Activated naive CD4-positive, alpha-beta T cell treated with anti-CD3 and anti-CD28 coated beads, Interleukin-2, amount 50 U/mL, for 72 hours (primary cell): ENCODE data around the gene CRELD2. TPM values are rescaled to one million over a fixed set of nuclear protein-coding genes. Genes with fewer than 3 reads are reported as not detected.
A peak's percentile ranks its signal among the peaks of the same experiment; 100 is the strongest.

Experiments used
- ATAC-seq, 2 donors: fragments of 150-1000 bp; cut with Tn5 transposase; 2 replicates each; pipeline ENCODE4 v1.10.0; 2021; ENCODE audit warnings: mild to moderate bottlenecking in 2 of 2, moderate library complexity in 2 of 2
- DNase-seq, 2 donors: peaks; one replicate each; pipeline ENCODE4 v3.0.0; 2021 to 2022; ENCODE audit warnings: low spot score in 2 of 2
- H3K27ac Mint-ChIP-seq, 2 donors: one replicate each; pipeline ENCODE4 v1.8.0; 2022; ENCODE audit warnings: mild to moderate bottlenecking in 2 of 2, mixed read lengths in 2 of 2
- H3K36me3 Mint-ChIP-seq, 2 donors: one replicate each; pipeline ENCODE4 v1.8.0; 2022; ENCODE audit warnings: mixed read lengths in 2 of 2
- H3K9me3 Mint-ChIP-seq, 2 donors: one replicate each; pipeline ENCODE4 v1.8.0; 2022; ENCODE audit warnings: mixed read lengths in 2 of 2
- total RNA-seq, 2 donors: library from RNA; stranded (reverse); gene quantifications; one replicate each; pipeline ENCODE4 v1.2.3, GENCODE V29; 2022

The CRELD2 gene
- total RNA-seq, 2 donors from 2014 or later: 19.1 to 31.0 TPM

GRCh38 chr22:49903322-49904039 is 15.0 kb upstream of the CRELD2 start:
- peaks cover 20 to 24% of the 10 kb centered on the region in 2 donors for H3K36me3 Mint-ChIP-seq
- H3K9me3 Mint-ChIP-seq: peaks cover 10 to 12% of the 10 kb centered on the region in 2 donors
- no peak for ATAC-seq
- peak overlapping the region in 1 of 2 donors; percentile 50 for H3K27ac Mint-ChIP-seq
- DNase-seq: peak in 1 of 2 donors; percentile 44

DNA sequence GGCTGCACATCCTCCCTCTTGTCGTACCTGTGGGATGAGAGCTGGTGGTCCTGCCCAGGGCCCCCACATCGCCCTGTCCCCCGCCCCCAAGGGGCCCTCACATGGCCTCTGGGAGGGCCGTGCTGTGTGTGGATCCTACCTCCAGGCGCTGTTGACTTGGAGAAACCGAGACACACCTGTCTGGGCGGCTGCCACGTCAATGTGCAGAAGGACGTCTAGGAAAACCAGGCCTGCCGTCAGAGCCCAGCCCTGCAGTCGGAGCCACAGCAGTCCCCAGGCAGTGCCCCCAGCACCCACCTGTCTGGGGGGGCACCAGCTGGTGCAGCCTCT is 14.4 kb upstream of the CRELD2 start:
- no peak overlapping the region for H3K27ac Mint-ChIP-seq
- H3K36me3 Mint-ChIP-seq: peaks cover 20 to 24% of the 10 kb centered on the region in 2 donors
- DNase-seq (peak in 1 of 2 donors; percentile 42), ATAC-seq (no peak)
- peaks cover 10 to 12% of the 10 kb centered on the region in 2 donors for H3K9me3 Mint-ChIP-seq

GRCh38 chr22:49905465-49905864 is 13.0 kb upstream of the CRELD2 start:
- Mint-ChIP-seq H3K9me3 (peaks cover 10 to 12% of the 10 kb centered on the region in 2 donors), H3K36me3 (peaks cover 20 to 24% of the 10 kb centered on the region in 2 donors), H3K27ac (peak overlapping the region in 1 of 2 donors; percentile 25)
- ATAC-seq: no peak
- no peak for DNase-seq

DNA sequence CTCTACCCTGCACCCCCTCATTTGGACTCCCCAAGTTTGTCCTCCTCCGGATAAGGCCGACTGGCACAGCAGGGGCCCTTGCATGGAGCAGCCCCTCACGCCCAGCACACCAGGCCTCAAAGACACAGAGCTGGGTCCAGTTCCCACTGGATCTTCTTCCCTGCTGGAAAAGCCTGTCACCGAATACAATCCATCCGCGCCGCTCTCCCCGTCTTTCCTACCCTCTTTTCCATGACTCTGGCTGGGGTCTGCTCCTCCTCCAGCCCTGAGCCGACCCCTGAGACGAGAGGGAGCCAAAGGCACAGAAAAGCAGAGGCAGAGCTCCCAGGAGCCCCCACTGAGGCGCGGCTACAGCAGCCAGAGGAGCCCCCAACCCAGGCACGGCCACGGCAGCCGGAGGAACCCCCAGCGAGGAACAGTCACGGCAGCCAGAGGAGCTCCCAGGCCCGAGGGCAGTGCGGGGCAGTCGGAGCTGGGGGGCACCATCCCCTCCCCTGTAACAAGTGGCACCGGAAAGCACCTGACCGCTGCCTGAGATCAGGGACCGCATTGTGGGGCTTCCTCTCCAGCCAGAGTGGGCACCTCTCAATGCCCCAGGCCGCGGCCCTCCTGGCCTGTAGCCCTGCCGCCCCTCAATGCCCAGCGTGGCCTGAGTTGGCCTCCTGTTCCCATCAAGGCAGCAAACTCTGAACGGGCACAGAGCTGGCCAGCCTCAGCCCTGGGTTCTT is 12.2 kb upstream of the CRELD2 start:
- DNase-seq: peak in 1 of 2 donors; percentile 50
- peak in 1 of 2 donors; percentile 28 for ATAC-seq
- H3K36me3 Mint-ChIP-seq: peaks cover 14 to 17% of the 10 kb centered on the region in 2 donors
- H3K9me3 Mint-ChIP-seq: peaks cover 4 to 8% of the 10 kb centered on the region in 2 donors
- H3K27ac Mint-ChIP-seq: peak overlapping the region; percentile 25 to 58

DNA sequence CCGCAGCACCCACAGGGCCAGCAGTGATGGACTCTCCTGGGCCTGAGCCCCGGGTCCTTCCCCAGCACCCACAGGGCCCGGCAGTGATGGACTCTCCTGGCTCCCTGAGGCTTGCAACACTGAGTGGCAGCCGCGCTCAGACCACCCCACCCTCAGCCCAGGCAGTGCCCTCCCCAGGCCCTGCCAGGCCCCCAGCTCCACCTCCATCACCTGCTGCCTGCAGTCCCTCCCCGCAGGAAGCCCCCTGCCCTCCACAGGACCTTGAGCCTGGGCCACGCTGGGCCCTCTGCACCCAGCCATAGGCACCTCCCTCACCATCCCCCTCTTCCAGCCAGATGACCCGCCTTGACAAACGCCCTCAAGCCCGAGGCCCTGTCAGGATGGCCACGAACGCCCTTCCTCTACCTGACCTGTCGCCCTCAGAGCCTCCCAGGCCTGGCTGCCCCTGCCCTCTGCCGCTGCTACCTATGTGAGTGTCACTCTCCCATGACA is 11.6 kb upstream of the CRELD2 start:
- no peak for ATAC-seq
- Mint-ChIP-seq H3K27ac (peak overlapping the region; percentile 3 to 58), H3K9me3 (peaks cover 0 to 3% of the 10 kb centered on the region in 2 donors), H3K36me3 (peaks cover 8 to 11% of the 10 kb centered on the region in 2 donors)
- peak in 1 of 2 donors; percentile 26 for DNase-seq

- peak overlapping the region; percentile 32 to 58 for H3K27ac Mint-ChIP-seq
- peak in 1 of 2 donors; percentile 39 for DNase-seq
- H3K9me3 Mint-ChIP-seq: no peaks in the 10 kb centered on the region
- H3K36me3 Mint-ChIP-seq: peaks cover 4 to 8% of the 10 kb centered on the region in 2 donors
- no peak for ATAC-seq
Observed at GRCh38 chr22:49907807-49908206, 10.6 kb upstream of the CRELD2 start.

DNA sequence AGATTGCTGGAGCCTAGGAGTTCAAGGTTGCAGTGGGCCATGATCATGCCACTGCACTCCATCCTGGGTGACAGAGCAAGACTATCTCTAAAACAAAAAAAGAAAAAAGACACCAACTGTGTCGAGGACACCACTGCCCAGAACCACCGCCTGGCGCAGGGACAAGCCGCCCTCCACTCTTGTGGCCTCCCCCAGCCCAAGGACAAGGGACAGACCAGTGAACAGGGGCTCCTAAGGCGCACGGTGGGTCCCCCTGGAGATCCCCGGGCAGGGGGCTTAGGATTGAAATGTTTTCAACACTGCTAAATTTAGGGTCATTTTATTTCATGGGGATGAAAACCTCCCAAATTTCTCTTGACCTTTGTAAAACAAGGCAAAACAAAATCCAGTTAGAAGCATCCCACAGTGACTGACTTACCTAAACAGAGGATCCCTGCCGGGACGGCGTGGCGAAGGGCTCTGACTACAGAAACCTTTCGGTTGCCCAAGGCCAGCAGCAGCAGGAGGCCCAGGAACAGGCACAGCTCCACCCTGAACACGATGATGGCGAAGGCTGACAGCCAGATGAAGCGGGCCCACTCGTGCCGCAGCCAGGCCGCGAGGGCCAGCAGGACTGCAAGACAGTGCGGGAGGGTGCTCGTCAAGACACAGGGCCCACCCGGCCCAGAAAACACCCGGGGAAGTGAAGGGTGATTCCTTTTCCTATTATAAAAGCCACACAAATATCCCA is 8.8 kb upstream of the CRELD2 start:
- ATAC-seq: no peak
- Mint-ChIP-seq H3K27ac (no peak overlapping the region), H3K9me3 (no peaks in the 10 kb centered on the region), H3K36me3 (peaks cover 0 to 8% of the 10 kb centered on the region in 2 donors)
- peak in 1 of 2 donors; percentile 46 for DNase-seq

- Mint-ChIP-seq H3K27ac (no peak overlapping the region), H3K9me3 (no peaks in the 10 kb centered on the region), H3K36me3 (peaks cover 0 to 8% of the 10 kb centered on the region in 2 donors)
- peak in 1 of 2 donors; percentile 49 for DNase-seq
- peak in 1 of 2 donors; percentile 18 for ATAC-seq
Observed at GRCh38 chr22:49910229-49911155, 7.9 kb upstream of the CRELD2 start.

- no peak overlapping the region for H3K27ac Mint-ChIP-seq
- DNase-seq: peak in 1 of 2 donors; percentile 52
- H3K9me3 Mint-ChIP-seq: no peaks in the 10 kb centered on the region
- H3K36me3 Mint-ChIP-seq: peaks cover 0 to 8% of the 10 kb centered on the region in 2 donors
- no peak for ATAC-seq
Observed at GRCh38 chr22:49911881-49912625, 6.4 kb upstream of the CRELD2 start.

DNA sequence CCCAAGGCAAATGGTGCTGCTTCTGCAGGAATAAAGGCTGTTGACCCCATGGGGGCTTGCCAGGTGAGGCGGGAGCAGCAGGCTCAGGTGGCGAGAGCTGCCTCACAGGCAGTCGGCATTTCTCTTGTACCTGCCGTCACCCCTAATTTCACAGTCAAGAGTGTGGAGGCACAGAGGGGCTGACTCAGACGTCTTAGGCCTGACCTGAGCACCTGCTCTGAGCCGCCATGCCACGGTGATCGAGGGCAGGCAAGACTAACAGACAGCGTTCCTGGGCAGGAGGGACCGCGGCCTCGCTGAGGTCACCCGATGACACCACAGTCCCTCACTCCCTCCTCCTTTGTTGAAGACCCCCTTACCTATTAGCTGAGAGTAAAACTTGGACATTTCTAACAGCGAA is 5.4 kb upstream of the CRELD2 start:
- no peak overlapping the region for H3K27ac Mint-ChIP-seq
- DNase-seq: no peak
- ATAC-seq: no peak
- no peaks in the 10 kb centered on the region for H3K9me3 Mint-ChIP-seq
- no peaks in the 10 kb centered on the region for H3K36me3 Mint-ChIP-seq

DNA sequence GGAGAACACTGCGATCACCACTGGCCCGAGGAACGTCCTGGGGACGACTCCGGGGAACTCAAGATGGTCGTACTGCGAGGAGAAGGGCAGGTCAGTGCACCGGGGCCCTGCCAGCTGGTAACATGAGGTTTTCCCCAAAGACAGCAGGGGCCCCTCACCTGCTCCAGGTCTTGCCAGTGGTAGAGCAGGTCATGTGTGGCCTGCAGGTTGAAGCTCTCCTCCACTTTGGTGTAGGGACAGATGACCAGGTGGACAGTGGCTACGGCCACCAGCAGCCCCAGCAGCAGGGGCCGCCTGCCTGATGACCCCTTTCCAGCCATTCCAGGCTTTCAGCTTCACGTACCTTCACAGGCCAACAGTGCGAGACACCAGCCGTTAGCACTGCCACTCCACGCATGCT is 5.0 kb upstream of the CRELD2 start:
- Mint-ChIP-seq H3K9me3 (no peaks in the 10 kb centered on the region), H3K36me3 (no peaks in the 10 kb centered on the region), H3K27ac (peak overlapping the region in 1 of 2 donors; percentile 64)
- ATAC-seq: no peak
- peak in 1 of 2 donors; percentile 52 for DNase-seq

DNA sequence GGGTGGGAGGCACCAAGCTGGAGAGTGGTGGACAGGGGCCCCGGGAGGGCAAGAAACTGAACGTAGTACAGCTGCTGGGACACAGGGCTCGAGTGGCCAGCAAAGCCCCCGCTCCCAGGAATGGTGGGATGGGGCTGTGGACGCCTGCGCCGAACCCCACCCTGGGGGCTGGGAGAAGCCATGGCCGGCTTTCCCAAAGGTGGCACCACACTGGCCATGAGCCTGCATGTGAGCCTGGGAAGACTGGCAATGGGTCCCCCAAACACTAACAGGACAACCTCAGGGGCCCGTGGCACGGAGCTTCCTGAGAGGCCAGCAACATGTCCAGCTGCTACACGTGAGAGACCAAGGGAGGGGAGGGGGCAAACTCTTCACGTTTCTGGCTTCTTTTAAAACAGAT is 4.2 kb upstream of the CRELD2 start:
- ATAC-seq: no peak
- Mint-ChIP-seq H3K9me3 (no peaks in the 10 kb centered on the region), H3K27ac (peak overlapping the region in 1 of 2 donors; percentile 64), H3K36me3 (no peaks in the 10 kb centered on the region)
- peak in 1 of 2 donors; percentile 49 for DNase-seq

GRCh38 chr22:49915610-49916009 is 2.8 kb upstream of the CRELD2 start:
- DNase-seq (peak in 1 of 2 donors; percentile 49), ATAC-seq (no peak)
- Mint-ChIP-seq H3K9me3 (no peaks in the 10 kb centered on the region), H3K36me3 (no peaks in the 10 kb centered on the region), H3K27ac (no peak overlapping the region)

GRCh38 chr22:49916831-49917230 is 1.6 kb upstream of the CRELD2 start:
- Mint-ChIP-seq H3K27ac (peak overlapping the region; percentile 29 to 71), H3K9me3 (no peaks in the 10 kb centered on the region), H3K36me3 (no peaks in the 10 kb centered on the region)
- DNase-seq (no peak), ATAC-seq (no peak)
